SH-SY5Y (cell line): Measurements from ENCODE around the gene CDK11A.

Experiments used
- GATA2 ChIP-seq: IDR thresholded peaks from 2 replicates; pipeline ENCODE4 v1.6.1; 2011; ENCODE audit warnings: mild to moderate bottlenecking, low read depth, low read length
- GATA3 ChIP-seq: IDR thresholded peaks from 2 replicates; pipeline ENCODE4 v1.6.1; 2011; ENCODE audit warnings: low read depth, mild to moderate bottlenecking, low read length, moderate library complexity

GRCh38 chr1:1680912-1681273, 43.3 kb downstream of the CDK11A start:
- TF ChIP-seq GATA2 (no peak), GATA3 (no peak)
